HG03280 (cell line): ENCODE data around the gene TADA2B.

ENCODE experiments used
- ATAC-seq: cut with Tn5 transposase; IDR thresholded peaks from one replicate; pipeline ENCODE4 v1.9.1; 2021; ENCODE audit warnings: mild to moderate bottlenecking, moderate library complexity; ENCODE audit not compliant: unreplicated experiment

TADA2B gene

DNA sequence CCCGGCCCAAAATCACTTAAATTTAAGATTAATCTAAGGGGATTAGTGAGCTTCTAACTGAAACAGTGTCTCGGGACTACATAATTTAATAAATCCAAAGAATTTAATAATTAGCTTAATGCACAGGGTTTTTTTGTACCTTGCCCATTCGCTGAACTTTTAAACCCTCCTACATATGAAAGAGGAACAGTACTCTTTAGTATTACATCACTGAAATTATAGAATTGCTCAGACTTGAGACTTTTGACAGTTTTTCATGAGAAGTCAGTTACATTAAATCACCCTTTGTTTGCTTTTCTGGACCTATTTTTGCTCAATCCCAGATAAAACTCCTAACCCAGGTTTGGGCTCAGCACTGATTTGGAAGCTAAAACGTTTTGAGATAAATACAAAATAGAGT lies 2.4 kb upstream of the TADA2B start:
- ATAC-seq = no peak

DNA sequence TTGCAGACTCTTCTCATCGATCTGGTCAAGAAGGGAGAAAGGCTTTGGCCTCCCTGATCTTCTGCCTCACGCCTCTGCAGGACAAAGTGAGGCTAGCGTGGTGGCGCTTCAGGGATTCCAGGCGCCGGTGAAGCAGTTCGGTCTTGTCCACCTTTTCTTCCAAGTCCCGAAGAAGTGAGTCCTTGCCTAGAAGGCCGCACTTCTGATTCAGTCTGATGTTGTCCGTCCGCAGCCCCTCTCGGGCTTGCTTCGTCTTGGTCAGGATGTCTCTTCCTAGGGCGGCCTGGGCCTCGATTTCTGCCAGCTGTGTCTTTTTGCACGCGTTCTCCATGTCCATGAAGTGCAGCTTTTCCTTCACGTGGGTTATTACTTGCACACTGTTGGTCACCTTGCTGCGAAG lies 1.9 kb upstream of the TADA2B start:
- no peak for ATAC-seq

DNA sequence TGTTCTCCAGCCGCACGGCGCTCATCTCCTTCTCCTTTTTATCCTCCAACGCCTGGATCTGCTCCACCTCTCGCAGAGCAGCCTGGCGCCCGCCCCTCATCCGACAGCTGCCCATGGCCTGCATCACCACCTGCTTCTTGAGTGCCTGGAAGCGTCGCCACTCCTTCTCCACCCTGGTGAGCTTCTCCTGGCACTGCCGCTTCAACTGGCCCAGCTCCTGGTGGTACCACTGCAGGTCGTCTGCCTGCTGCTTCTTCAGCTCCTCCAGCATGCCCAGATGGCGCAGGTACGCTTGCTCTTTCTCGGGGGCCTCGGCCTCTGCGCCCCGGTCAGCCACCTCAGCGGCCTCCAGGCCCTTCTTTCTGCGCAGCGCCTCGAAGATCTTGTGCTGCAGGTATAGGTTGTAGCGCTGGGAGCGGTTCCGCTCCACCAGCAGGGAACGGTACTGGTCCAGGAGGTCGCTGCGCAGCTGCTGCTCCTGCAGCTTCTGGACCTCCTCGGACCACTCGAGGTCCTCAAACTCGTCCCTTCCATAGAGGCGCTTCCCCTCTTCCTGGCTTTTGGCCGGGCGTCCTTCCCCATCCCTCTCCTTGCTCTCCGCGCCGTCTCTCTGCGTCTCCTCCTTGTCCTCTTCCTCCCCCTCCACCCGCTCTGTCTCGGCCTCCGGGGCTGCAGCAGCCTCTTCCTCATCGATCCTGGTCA lies 1.2 kb upstream of the TADA2B start:
- no peak for ATAC-seq

DNA sequence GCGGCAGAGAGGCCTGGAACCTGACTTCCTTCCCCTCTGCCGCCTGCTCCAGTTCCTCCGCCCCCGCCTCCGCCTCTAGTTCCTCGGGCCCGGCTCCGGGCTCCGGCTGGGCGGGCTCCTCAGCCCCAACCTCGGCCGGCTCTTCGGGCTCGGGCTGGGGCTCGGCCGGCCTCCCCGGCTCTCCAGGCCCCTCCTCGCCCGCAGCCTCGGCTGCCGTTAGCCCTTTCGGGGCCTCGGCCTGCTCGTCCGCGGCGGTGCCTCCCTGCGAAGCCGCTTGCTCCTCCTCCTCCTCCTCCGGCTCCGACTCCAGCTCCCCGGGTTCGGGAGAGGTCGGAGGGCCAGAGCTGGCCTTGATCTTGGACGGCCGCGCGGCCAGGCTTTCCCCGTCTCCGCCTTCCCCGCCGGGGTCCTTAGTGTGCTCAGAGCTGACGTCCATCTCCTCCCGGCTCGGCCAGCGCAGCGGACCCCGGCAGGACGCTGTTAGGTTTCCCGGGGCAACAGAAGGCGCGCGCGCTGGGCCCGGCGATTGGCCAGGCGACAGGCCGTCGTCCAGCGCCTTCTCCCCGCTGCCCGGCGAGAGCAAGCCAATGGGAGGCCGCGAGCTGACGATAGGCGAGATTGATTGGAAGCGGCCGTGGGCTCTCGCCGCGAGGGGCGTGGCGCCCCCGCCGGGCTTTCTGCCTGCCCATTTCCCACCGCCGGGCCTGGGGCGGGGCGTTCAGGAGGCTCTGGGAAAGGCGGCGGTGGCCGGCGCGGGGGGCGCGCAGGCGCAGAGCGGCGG lies 479 bp upstream of the TADA2B start:
- ATAC-seq = peak; percentile 80

DNA sequence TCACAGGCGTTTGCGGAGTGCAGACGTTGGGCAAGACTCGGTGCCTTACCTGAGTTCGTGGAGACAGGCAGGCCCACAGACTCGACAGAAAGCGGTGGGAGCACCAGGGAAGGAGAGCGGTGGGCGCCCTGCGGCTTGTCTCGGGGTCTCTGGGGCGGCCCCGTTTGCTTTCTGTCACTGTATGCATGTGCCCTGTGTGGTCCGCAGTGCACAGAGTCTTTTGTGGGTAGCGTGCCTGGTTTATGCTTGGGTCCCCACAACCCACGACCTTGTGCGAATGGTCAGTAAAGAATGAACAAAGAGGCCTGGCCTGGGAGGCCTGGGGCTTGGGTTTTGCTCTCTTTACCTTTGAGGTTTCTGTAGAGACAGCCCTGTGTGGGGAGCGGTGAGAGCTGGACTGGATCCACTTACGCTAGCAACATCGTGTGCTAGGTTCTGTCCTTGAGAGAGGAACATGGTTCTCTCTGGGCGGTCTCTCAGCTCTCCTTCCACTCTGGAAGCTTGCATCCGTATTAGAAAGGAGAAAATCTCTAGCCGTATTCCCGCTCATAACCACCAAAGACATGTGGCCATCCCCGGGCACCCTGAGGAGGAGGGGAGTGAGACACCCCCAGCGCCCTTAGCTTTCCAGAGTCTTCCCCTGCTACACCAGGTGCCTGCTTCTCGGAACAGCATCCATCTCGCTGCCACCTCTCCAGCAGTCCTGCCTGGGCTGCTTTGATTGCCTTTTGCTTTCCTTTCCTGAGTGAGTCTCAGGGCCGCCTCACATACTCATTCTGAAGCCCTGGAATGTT lies 1.2 kb downstream of the TADA2B start:
- no peak for ATAC-seq

DNA sequence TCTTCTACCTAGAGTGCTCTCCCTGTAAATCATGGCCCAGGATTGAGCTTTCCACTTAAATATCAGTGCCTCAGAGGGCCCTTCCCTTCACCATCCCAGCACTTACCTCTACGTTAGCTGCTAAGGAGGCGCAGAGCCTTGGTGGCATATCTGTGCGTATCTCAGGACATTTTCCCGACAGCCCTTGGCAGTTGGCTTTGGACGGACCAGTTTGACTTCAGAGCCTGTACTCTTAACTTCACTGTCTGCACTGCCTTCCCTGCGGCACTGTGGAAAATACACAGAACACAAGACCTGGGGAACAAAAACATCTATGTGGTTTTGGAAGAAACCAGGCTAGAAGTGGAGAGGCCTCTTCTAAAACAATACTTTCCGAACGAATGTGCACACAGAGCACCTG lies 2.4 kb downstream of the TADA2B start:
- no peak for ATAC-seq

DNA sequence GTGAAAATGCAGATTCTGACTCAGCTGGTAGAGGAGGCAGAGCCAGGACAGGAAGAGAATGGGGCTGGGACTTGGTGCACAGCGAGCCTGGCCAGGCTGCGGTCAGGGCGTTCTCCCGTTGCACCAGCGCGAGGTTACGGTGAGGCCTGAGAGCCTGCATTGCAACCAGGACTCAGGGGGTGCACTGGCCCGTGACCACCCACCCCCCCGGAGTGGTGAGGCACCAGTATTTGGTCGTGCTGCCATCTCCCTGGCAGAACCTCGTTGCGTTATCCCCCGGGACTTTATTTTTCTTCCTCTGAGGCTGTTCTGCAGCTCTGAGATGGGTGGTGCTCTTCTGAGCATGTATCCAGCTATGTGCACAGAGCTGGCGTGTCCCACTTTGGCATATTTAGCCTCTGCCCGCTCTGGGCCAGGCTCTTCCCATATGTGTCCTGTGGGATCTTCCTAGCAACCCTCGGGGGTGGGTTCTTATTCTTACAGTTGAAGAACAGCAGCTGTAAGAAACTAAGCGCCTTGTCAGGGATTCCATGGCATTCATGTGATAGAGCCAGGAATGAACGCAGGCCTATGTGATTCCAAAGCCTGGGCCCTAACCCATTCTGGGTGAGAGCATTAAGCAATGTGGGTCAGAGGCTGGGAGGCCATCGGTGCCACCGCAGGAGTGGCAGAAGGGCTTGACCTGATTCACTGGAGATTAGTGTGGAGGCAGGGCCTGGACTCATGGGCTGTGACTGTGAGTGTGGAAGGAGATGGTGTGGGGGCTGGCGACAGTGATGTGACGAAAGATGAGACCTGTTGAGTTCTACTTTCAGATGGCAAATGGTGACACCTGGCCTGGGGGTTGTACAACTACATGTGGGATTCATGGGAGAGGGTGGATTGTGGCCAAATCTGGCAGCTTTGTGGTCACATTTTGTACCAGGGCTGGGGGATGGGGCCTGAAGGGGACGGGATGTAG lies 3.1 kb downstream of the TADA2B start:
- ATAC-seq = no peak

DNA sequence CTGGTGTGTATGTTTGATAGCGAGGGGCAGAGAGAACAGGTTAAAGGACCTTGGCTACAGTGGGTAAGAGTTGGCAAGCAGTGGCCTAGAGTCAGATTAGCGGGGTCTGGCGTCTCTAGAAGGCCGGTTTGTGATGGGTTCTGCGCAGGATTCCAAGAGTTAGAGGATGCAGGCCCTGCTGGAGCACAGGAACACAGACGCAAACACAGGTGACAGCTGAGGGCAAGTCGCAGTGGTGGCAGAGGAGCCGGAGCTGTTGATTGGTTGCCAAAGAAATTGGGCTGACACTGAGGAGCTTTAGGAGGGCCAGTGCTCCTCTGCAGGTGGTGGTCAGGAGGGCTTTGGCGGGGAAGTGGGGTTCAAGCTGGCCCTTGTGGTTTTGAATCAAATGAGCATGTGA lies 3.8 kb downstream of the TADA2B start:
- no peak for ATAC-seq

DNA sequence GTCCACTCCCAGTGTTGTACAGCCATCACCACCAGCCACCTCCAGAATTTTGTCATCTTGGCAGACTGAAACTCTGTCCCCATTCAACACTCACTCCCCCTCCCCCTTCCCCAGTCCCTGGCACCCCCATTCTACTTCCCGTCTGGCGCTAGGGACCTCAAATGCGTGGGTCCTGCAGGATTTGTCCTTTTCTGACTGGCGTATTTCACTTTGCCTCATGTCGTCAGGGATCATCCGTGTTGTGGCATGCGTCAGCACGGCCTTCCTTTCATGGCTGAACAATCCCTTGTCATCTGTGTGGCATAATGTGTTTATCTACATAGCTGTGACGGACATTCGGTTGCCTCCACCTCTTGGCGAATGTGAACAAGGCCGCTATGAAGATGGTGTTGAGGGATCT lies 5.5 kb downstream of the TADA2B start:
- no peak for ATAC-seq

DNA sequence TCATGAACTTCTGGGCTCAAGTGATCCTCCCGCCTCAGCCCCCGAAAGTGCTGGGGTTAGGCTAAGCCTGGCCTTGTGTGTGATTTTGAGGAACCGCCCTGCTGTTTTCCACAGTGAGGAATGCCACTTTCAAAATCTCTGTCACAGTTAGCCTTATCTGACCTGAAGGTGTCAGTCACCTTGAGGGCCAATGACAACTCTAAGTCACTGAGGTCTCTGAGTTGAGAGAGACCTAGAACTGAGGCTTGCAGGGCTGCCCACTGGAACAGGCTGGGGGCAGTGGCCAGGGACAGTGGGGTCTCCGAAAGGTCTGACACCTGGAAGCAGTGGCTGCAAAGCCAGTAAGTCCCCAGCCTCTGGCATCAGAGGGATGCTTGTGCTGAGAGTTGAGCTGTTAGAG lies 6.1 kb downstream of the TADA2B start:
- no peak for ATAC-seq

DNA sequence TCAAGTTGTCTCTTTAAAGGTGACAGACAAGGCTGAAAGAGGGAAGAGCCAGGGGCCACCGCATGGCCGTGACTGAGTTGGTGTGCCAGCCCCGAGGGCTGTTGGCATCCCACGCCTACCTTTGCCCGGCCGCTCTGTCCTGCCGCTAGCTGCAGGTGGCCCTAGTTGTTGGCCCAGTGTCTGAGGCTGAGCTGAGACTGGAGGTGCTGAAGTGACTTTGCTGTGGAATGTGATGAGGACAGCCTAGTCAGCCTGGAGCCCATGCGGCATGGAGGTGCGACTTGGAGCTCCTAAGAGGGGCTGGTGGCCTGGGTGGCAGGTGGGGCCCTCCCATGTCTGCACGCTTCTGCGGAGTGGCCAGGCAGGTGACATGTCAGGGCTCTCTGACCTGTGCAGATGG lies 6.6 kb downstream of the TADA2B start:
- no peak for ATAC-seq

DNA sequence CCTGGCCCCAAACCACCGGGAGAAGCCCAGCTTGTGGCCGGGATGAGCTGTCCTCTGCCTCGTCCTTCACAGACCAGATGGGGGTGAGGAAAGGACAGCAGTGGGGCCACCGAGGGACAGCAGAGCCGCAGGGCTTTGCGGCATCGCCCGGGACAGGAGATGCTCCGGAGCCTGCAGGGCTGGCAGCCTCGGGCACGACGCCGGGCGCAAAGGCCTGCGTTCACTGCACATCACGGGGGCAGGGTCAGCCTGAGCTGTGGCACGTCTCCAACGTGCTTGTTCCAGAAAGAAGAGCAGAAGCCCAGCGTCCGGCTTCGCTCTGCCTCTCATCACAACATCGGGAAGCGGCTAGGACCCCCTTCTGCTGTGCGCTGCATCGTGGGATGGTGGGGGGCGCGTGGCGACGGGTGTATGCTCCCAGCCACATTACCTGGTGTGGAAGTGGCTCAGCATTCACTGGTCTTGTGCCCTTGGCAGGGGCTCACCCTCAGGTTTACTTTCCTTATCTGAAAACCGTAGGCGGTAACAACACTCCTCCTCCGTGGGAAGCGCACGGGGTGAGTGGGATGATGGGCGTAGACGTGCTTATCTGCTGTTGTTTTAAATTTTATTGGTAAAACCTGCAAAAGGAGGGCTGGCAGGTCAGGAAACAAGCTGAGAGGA lies 7.4 kb downstream of the TADA2B start:
- no peak for ATAC-seq

DNA sequence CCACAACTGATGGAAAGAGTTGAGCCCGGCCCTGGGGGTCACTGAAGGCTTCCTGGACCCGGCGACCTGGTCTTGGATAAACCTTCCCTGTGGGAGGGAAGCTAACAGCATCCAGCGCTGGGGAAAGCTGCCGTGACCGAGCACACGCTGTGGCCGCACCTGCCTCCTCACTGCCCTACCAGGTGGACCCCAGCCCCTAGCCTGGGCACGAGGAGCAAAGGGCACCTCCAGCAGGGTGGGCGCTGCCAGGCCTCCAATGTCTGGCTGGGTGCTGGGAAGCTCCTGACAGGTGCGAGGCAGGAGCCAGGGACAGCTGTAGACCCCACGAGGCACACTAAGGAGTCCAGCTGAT lies 7.9 kb downstream of the TADA2B start:
- no peak for ATAC-seq

DNA sequence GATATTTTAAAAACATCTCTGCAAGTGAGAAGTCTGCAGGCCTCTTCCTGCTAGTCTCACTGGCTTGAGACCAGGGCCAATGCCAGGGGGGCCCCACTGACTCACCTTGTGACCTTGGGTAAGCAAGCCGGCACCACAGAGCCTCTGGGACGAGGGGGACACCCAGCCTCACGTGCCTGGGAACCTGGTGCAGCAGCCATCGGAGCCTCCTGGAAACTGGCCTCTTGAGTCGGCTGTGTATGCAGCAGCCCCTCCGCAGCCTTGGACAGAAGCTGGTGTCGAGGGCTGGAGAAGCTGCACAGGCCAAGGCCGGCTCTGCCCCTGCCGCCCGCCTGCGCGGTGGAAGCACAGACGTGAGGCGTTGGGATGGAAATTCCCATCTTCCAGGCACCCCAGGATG lies 8.7 kb downstream of the TADA2B start:
- no peak for ATAC-seq

DNA sequence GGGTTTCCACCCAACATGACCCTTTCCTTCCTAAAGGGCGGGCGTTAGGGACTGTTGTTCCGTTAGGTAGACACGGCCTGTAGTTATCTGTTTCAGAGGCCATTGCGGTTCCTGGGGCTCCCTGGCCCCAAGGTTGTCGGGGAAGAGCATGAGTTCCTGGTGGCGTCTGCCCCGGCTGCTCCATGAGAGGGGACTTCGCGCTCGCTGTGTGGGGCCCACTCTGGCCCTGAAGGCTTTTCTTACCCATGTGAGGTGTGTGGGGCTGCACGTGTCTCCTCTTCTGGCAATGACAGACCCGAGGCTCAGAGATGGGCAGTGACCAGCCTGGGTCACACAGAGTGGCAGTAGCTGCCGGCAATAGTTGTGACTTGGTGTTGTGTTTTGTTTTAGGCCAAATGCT lies 9.1 kb downstream of the TADA2B start:
- no peak for ATAC-seq

DNA sequence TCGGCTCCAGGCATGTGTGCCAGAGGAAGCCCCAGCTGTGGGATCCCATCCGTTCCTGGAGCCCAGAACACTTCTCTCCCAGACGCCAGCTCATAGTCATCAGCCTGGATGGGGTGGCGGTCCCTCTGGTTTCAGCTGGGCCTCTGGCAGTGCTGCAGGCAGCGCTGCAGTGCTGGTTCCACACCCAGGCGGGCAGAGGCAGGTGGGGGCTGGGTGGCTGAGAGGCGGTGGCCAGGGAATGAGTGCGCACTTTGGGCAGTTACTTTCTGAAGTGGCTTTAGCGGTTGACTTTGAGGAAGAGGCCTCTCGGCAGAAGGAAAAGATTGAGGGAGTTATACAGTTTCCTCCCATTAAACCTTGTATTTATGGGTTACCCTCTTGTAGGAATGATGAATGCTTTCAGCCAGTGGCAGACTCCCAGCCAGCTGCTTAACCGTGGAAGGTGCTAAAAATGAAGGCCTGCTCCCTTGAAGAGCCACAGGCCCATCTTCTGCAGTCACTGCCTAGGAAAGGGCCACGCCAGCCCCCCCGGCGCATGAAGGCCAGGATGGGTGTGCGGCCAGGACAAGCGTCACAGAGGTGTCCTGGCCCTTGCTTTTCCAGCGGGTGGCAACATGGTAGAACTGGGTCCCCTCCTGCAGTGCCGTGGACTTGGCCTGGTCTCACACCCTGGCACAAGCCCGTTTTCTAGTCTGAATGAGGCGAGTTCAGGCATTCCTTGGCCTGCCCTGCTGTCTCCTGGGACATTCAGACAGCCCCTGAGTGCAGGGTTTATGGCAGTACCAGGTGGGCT lies 9.9 kb downstream of the TADA2B start:
- no peak for ATAC-seq

DNA sequence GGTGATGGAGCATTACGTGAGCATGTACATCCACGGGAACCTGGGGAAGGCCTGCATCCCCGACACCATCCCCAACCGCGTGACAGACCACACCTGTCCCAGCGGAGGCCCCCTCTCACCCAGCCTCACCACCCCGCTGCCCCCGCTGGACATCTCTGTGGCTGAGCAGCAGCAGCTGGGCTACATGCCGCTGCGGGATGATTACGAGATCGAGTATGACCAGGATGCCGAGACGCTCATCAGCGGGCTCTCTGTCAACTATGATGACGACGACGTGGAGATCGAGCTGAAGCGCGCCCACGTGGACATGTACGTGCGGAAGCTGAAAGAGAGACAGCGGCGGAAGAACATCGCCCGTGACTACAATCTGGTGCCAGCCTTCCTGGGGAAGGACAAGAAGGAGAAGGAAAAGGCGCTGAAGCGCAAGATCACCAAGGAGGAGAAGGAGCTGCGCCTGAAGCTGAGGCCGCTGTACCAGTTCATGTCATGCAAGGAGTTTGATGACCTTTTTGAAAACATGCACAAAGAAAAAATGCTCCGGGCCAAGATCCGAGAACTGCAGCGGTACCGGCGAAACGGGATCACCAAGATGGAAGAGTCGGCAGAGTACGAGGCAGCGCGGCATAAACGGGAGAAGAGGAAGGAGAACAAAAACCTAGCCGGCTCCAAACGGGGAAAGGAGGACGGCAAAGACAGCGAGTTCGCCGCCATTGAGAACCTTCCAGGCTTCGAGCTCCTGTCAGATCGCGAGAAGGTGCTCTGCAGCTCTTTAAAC lies 11.1 kb downstream of the TADA2B start:
- no peak for ATAC-seq

DNA sequence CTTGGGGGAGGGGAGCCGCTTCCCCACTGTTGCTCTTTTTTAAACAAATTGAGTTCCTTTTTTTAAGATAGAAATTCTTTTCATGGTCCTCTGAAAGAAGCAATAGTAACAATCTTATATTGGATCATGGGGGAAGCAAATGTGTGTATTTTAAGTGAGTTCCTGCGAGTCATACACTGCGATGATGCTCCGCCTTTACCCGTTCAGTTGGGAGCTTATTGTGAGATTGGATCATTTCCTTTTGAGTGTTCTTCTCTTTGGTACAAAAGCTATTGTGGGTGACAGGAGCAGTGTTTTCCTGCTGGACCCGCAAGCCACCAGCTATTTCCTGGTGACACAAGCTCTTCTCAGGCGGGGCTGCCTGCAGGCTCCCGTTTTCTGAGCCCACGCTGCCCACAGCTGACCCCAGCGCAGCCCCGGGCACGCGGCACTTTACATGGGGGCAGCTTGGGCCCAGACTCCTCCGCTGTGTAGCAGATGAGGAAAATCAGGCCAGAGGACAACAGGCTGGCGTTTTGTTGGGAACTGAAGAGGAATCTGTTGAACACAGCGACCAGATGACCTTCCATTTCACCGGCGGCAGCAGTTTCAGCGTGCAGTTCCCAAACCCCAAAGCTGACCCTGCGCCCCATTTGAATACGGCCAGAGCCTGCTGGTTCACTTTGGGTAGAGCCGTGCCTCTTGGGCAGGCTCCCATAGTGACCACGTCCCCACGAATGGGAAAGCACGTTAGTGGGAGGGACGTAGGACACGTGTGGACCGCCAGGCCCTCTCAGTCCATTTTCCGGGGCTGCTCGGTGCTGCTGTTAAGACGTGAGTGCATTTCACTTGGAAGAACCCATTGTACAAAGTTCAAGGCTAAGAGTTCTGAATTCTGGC lies 12.2 kb downstream of the TADA2B start:
- no peak for ATAC-seq
